Neural crest cell (in vitro differentiated cells): Measurements from ENCODE around the gene SNRNP35. TPM values are rescaled to one million over a fixed set of nuclear protein-coding genes. Genes with fewer than 3 reads are reported as not detected.
"Not testable (repeated sequence)": the region's sequence is repeated elsewhere in the genome, so short reads cannot be mapped to it uniquely, and the experiment has no call there.

Experiments used
- DNase-seq: peaks from one replicate; pipeline ENCODE4 v3.0.0; 2021; ENCODE audit warnings: low read depth, mixed read lengths, low spot score
- H3K27ac Mint-ChIP-seq: one replicate; pipeline ENCODE4 v1.8.0; 2021; ENCODE audit warnings: mild to moderate bottlenecking, mixed read lengths; ENCODE audit not compliant: unreplicated experiment
- H3K27me3 Mint-ChIP-seq: 2 replicates; pipeline ENCODE4 v1.8.0; 2021; ENCODE audit warnings: low read depth, mild to moderate bottlenecking, mixed read lengths
- H3K36me3 Mint-ChIP-seq: 2 replicates; pipeline ENCODE4 v1.8.0; 2021; ENCODE audit warnings: low read depth, mild to moderate bottlenecking, mixed read lengths
- H3K4me1 Mint-ChIP-seq: 2 replicates; pipeline ENCODE4 v1.8.0; 2021; ENCODE audit warnings: mixed read lengths
- H3K4me3 Mint-ChIP-seq: one replicate; pipeline ENCODE4 v1.8.0; 2021; ENCODE audit warnings: mild to moderate bottlenecking, mixed read lengths
- H3K9me3 Mint-ChIP-seq: 2 replicates; pipeline ENCODE4 v1.8.0; 2021; ENCODE audit warnings: mixed read lengths
- total RNA-seq: library from RNA; stranded (reverse); gene quantifications from 2 replicates; pipeline ENCODE4 v1.2.1, GENCODE V29; 2021
- TF ChIP-seq, protein P1 (sequence below): fragments of 200-600 bp; sonication (generic); conservative IDR thresholded peaks from 2 replicates; pipeline ENCODE4 v1.5.0; 2021; ENCODE audit warnings: antibody characterized with exemption, mild to moderate bottlenecking

SNRNP35 gene
- total RNA-seq, 1 donor from 2014 or later: 25.1 TPM

DNA sequence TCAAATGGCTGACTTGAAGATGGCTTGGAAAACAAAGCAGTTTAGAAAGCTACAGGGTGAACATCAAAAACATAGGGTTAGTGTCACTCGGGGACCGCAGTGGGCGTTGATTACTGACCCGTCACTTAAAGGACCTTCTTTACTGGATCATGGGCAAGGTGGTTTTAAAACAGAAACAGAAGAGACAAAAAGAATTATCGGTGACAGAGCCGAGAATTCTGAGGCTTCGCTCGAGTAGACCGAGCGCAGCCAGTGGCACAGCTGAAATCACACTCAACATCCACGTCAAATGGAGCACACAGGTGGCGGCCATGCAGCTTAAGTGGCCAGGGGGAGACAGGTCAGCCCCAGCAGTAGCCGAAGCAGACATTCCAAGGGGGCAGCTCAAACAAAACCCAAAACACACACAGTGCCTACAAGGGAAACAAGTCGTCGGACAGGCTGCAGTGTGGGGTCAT, 17.3 kb downstream of the SNRNP35 start:
- DNase-seq: no peak
- peaks cover 4% of the 10 kb centered on the region for H3K4me1 Mint-ChIP-seq
- H3K27me3 Mint-ChIP-seq: no peaks in the 10 kb centered on the region
- H3K36me3 Mint-ChIP-seq: peaks cover 3% of the 10 kb centered on the region
- no peak overlapping the region for H3K4me3 Mint-ChIP-seq
- no peaks in the 10 kb centered on the region for H3K9me3 Mint-ChIP-seq
- H3K27ac Mint-ChIP-seq: peak overlapping the region; percentile 37
- TF ChIP-seq, protein P1, sequence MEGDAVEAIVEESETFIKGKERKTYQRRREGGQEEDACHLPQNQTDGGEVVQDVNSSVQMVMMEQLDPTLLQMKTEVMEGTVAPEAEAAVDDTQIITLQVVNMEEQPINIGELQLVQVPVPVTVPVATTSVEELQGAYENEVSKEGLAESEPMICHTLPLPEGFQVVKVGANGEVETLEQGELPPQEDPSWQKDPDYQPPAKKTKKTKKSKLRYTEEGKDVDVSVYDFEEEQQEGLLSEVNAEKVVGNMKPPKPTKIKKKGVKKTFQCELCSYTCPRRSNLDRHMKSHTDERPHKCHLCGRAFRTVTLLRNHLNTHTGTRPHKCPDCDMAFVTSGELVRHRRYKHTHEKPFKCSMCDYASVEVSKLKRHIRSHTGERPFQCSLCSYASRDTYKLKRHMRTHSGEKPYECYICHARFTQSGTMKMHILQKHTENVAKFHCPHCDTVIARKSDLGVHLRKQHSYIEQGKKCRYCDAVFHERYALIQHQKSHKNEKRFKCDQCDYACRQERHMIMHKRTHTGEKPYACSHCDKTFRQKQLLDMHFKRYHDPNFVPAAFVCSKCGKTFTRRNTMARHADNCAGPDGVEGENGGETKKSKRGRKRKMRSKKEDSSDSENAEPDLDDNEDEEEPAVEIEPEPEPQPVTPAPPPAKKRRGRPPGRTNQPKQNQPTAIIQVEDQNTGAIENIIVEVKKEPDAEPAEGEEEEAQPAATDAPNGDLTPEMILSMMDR: no peak

DNA sequence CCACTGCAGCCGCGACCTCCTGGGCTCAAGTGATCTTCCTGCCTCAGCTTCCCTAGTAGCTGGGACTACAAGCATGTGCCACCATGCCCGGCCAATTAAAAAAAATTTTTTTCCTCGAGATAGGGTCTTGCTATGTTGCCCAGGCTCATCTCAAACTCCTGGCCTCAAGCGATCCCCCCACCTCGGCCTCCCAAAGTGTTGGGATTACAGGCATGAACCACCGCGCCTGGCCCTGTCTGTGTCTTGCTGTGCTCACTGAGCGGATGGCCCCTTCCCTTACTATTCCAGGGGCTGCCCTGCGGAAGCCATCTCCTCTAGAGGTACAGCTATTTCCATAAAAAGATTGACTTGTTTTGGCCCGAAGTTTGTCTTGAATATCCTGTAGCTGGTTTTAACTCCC, 20.1 kb downstream of the SNRNP35 start:
- Mint-ChIP-seq H3K4me3 (no peak overlapping the region), H3K27ac (no peak overlapping the region), H3K9me3 (no peaks in the 10 kb centered on the region), H3K36me3 (peaks cover 3% of the 10 kb centered on the region), H3K27me3 (no peaks in the 10 kb centered on the region), H3K4me1 (peaks cover 4% of the 10 kb centered on the region)
- TF ChIP-seq, protein P1: no peak
- no peak for DNase-seq

DNA sequence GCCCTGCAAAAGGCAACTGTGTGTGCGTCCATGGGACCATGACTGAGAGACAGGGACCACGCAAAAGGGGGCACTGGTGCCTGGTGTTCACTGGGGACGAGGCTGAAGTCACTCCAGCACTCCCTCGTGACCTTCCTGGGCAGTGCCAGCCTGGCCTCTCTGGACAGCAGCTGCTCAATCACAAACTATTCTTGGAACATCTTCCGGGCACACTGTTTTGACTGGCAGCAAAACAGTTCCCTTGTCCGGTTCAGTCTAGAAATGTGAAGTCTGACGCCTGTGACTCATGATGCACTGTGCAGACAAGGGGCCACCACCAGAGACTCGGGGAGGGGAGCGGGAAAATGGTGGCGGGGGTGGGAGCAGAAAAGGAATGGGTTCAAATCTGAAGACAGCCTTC, 20.8 kb downstream of the SNRNP35 start:
- Mint-ChIP-seq H3K27me3 (no peaks in the 10 kb centered on the region), H3K4me1 (peaks cover 4% of the 10 kb centered on the region), H3K9me3 (no peaks in the 10 kb centered on the region), H3K4me3 (no peak overlapping the region), H3K36me3 (peaks cover 3% of the 10 kb centered on the region), H3K27ac (no peak overlapping the region)
- DNase-seq: no peak
- TF ChIP-seq, protein P1: no peak

- Mint-ChIP-seq H3K36me3 (peaks cover 3% of the 10 kb centered on the region), H3K4me3 (no peak overlapping the region), H3K27ac (peak overlapping the region; percentile 50), H3K9me3 (no peaks in the 10 kb centered on the region), H3K4me1 (peaks cover 4% of the 10 kb centered on the region), H3K27me3 (no peaks in the 10 kb centered on the region)
- no peak for DNase-seq
- TF ChIP-seq, protein P1: no peak
Observed at GRCh38 chr12:123479442-123480180, 21.7 kb downstream of the SNRNP35 start.

DNA sequence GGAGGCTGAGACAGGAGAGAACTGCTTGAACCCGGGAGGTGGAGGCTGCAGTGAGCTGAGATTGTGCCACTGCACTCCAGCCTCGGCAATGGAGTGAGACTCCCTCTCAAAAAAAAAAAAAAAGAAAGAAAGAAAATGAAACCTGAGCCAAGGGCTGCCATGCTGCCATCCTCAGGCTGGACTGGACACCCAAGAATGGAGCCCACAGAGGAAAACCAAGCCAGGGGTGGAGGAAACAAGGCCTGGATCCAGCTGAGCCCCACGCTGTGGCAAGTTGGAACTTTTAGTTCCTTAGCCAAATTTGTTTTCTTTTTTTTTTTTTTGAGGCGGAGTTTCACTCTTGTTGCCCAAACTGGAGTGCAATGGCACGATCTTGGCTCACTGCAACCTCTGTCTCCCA, 23.3 kb downstream of the SNRNP35 start:
- not testable (repeated sequence) for H3K36me3 Mint-ChIP-seq, H3K4me1 Mint-ChIP-seq, H3K4me3 Mint-ChIP-seq, H3K9me3 Mint-ChIP-seq, H3K27me3 Mint-ChIP-seq, H3K27ac Mint-ChIP-seq, DNase-seq

- no peak for DNase-seq
- H3K4me1 Mint-ChIP-seq: no peaks in the 10 kb centered on the region
- no peaks in the 10 kb centered on the region for H3K27me3 Mint-ChIP-seq
- TF ChIP-seq, protein P1: no peak
- no peak overlapping the region for H3K4me3 Mint-ChIP-seq
- no peaks in the 10 kb centered on the region for H3K36me3 Mint-ChIP-seq
- H3K9me3 Mint-ChIP-seq: no peaks in the 10 kb centered on the region
- peak overlapping the region; percentile 20 for H3K27ac Mint-ChIP-seq
Observed at GRCh38 chr12:123482876-123483275, 24.9 kb downstream of the SNRNP35 start.
